Renal cortical epithelial cell (primary cell): ENCODE measurements around the gene PYROXD2. TPM values are rescaled to one million over a fixed set of nuclear protein-coding genes. Genes with fewer than 3 reads are reported as not detected.

ENCODE experiments used
- DNase-seq: peaks from one replicate; pipeline ENCODE4 v3.0.0-alpha.2; 2011; ENCODE audit warnings: low read depth
- total RNA-seq: library from RNA; depleted of rRNA; stranded (reverse); fragments of >200 nt; gene quantifications from 2 replicates; pipeline ENCODE4 v1.2.3, GENCODE V29; 2014

The PYROXD2 gene
- total RNA-seq: 4.6 and 8.7 TPM in 2 replicates

DNA sequence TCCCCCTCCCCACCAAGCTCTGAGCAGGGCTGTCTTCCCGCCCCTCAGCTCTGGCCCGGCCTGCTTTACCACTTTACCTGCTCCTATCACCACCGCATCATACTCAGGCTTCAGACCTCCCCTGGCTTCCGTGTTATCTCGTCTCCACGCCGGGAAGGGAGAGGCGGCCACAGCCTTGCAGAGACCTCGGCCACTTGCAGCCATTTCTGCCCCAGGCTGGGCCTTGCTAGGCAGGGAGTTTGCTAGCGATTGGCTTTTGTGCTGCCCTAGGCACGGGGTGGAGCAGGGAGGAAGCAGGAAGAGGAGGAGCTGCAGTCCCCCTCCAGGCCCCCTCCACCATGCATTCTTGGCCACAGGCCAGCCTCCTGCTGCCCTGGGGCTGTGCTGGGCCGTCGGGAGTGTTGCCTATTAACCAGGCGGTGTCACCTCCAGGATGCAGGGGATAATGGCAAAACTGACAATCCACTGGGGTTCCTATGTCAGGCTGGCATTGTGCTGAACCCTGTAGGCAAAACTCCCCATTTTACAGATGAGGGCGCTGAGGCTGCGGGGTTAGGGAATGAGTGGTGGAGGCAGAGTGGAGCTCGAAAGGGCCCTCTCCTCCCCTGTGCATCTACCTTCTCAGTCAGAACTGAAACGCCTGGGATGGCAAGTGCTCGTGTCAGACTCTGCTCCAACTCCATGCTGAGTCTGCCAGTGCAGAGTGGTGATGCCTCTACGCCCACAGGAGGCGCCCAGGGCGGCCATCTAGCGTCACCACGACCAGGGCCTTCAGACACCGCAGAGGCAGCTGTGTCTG lies at the start of gene PYROXD2:
PYROXD2 (minus strand) TSS at position 251 of the 799 bp plus-strand sequence; CDS start at position 204, 47 bp downstream.
- peak; percentile 87 for DNase-seq

DNA sequence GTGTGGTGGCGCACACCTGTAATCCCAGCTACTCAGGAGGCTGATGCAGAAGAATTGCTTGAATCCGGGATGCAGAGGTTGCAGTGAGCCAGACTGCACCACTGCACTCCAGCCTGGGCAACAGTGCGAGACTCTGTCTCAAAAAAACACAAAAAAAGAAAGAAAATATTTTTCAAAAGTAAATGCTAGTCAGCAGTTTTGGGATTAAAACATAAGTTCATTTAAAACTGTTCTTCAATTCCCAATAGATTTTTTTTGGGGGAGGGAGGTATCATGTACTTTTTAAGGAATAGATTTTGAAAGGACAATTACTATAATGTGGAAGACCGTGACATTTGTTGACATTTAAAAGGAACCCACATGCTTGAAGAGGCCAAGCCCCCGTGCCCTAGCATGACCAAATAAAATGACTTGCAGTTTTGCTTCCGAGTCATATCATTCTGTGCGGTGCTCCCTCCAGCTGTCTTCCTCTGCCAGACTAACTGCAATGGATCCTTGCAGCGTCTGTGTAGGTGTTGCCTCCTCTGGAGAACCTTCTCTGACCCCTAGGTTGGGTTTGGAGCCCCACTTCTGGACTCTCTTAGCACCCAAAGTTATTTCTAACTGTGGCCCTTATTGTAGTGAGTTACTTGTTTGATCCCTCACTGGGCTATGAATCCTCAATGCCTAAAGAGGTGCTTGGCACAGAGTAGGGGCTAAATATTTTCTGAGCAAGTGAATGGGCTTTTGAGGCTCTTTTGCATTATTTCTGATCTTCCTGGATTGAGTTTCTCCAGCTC lies 49.2 kb upstream of the PYROXD2 start:
- DNase-seq: no peak

DNA sequence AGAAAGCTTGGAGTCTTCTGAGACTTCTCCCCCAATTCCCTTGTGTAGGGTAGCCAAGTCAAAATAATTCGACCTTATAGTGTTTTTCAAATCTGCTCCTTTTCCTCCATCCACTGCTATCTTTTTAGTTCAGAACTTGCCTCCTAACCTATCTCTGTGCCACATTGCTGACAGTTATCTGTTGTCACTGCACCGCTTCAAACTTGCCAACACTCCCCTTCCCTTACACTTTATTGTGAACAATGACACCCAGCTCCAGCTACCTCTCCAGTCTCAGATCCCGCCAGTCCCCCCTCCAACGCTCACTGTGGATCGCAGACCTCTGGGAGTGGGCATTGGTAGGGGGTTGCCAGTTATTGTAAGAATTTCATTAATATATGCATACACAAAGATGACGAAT lies 48.0 kb upstream of the PYROXD2 start:
- DNase-seq: no peak

DNA sequence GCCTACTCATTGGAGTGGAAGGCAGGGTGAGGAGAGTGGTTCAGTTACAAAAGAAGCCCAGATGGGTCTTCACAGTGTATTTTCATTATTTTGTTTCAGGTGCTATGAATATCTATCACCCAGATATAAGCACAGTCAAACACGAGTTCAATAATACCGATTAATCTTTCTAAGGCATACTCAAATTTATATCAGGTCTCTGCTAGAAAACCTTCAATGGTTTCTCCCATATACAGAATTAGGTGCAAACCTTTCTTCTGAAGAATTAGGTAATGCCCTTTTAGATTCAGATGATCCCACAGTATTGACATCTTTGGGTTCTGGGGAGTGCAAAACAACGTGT lies 46.5 kb upstream of the PYROXD2 start:
- DNase-seq: no peak

DNA sequence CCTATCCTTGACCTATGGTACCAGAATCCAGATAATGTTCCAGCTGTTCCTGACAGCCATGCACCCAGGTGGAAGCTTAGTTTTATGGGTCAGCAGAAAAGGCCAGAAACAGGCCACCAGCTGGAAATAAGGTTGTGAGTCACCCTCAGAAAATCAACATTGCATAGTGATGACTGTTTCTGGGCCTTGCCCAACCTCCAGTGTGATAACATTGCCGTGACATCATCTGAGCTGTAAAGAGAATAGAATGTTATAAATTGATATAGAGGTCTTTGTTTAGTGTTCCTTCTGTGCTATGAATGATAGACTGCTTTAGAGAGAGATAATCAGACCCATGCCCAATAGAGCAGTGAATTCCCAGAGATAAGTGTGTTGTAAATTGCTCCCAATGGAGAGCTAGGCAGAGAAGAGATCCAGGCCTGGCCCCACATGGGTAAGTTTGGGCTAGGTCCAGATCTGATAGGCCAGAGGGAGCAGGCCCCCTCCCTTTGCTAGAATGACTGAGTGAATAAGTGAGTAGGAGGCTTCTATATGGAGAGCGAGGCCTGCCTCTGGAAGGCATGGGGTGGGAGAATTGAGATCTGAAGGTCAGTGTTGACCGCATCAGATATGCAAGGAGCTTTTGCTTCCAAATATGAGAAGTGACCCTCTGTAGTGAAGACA lies 46.0 kb upstream of the PYROXD2 start:
- peak; percentile 95 for DNase-seq

DNA sequence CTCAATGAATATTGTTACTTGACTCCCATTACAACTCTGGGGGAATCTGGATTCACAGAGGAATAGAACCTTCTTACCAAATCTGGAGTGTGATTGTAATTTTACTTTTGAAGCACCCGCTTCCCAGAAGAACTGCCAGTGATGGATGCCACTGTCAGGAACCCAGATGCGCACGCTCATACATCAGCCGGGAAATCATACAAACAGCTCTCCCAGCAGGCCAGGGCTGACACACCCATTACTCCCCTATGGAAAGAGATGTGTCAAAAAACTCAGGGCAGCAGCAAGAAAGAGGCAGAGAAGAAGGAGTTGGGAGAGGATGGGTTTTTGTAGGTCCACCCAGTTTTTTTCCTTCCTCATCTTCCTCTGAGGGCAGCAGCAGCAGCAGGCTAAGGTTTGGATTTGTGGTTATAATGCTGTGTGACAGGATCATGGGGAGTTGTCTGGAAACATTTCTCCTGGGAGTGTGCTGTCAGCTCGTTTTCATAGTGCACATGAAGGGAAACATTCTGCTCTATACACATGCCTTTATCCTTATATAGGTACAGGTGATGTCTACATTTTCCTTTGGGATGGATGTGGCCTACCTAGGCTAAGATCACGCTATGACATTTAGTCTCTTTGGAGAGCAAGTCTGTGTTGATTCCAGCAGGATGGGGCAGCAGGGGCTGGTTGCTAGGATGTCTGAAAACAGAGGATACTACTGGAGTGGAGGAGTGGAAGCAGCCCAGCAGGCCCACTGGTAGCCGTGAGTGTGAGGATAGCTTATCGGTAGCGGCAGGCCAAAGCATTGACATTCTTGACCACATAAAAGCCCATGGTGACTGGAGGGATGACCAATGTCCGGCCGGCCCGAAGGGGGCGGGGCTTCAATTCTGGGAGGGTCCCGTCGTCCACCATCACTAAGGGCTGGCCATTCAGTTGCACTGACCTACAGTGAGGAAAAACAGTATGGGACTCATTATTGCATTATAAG lies 44.1 kb upstream of the PYROXD2 start:
- DNase-seq: no peak

DNA sequence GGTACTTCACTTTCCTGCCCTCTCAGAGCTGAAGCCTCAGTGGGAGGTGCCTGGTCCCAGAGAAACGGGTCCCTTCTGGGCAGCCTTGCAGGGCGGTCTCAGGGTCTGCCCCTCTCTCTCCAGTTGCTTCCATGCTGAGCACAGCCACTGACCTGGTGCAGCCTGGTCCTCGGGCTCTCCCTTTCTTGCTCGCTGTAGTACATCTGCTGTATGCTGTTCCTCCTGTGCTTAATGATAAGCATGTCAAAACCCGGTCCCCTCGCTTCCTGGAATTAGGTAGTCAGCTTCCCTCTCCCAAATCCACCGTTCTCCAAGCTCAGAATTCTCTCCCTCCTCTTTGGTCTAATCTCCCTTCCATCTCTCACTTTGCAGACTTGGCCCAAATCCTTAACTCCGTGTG lies 42.7 kb upstream of the PYROXD2 start:
- DNase-seq: no peak

DNA sequence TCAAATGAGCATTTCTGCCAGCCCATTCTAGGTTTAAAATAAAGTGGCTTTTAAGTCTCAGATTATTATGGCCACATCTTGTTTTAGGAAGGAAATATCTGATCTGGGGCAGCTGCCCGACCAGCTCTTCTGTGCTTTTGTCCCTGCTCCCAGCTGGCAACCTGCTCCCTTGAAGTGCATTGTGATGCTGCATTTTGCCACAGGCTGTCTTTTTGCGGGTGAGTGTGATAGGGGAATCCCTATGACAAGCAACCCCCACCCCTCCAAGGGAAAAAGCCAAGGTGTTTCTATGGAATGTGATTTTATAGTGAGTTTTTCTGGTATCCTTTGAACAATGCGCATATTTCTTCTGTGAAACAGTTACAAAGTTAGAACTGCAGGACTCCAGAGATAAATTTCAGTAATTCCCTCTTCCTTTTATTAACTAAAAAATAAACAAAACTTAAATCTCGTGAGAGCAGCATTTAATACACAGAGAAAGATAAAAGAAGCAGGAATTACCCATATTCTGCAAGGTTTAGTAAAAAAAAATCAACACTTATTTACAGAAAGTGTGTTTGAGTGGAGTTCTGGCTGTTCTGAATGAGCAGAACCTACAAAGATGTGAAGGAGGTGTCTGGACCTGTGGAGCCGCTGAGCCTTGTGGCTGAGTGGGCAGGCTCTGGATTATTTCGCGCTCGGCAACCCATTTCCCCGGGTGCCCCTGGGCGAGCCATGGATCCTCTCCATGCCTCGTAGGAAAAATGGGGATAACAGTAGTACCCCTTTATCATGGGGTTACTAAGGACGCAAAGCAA lies 41.9 kb upstream of the PYROXD2 start:
- no peak for DNase-seq

DNA sequence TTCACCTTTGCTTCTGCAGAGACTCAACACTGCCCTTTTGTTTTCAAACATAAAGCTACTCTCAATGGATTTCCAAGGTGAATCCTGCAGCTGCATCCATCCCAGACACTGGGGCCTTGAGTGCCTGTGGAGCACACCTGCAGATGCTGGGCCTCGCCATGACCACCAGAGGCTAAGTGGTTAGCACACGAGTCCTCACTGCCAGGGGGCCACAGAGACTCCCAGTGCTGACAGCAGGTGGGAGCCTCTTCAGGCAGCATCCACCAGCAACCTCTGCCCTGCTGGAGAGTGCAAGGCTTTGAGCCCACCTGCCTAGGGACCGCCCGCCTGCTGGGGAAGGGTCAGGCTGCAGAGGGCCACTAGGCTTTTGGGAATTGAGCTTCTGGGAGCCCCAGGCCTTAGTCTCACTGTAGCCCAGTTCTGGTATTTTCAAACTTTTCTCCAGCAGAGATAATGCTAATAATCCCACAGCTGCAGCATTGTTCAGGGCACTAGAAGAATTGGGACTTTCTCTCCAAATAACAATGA lies 41.1 kb upstream of the PYROXD2 start:
- DNase-seq: no peak

DNA sequence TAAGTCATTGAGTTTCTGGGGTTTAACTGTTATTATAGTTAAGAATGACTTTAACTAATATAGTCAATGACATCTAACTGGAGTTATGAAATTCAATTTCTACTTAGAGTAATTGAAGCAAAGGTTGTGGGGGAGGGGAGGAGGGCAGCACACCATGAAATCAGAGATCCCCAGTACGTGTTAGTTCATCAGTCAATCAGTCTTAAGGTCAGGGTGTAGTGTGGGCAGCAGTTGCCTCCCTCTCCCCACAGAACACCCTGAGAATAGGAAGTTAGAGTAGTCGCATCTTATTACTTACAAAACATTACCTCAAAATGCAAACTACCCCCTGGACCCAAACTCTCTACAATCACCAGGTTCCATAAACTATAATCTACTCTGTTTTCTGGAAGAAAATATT lies 38.7 kb upstream of the PYROXD2 start:
- DNase-seq: no peak

DNA sequence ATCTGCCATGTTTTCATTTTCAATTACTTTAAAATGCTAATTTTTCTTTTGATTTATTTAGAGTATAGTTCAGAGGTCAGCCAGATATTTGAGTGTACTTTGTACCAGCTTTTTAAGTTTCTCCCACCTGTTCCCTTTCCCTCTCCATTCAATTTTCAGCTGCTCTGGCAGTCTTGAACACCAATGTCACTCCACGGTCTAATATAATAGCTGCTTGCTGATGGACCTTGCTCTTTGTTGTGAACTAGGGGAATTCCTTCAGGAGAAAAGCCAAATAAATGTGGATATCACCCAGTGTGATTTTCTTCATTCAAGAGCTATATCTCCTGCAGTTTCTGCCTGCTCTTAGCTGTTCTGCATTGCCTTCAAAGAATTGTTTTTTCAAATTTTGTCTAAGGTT lies 35.6 kb upstream of the PYROXD2 start:
- DNase-seq: no peak

DNA sequence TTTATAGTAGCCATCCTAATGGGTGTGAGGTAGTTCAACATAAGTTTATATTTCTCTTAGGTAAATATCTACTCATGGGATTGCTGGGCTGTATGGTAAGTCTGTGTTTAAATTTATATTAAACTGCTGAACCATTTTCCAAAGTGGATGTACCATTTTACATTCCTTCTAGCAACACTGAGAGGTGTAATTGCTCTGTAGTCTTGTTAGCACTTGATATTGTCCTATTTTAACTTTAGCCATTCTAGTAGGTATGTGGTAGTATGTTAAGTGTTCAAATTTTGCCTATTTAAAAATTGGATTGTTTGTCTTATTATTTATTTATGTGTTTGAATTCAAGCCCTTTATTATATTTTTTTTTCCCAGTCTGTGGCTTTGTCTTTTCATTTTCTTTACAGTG lies 34.3 kb upstream of the PYROXD2 start:
- no peak for DNase-seq

DNA sequence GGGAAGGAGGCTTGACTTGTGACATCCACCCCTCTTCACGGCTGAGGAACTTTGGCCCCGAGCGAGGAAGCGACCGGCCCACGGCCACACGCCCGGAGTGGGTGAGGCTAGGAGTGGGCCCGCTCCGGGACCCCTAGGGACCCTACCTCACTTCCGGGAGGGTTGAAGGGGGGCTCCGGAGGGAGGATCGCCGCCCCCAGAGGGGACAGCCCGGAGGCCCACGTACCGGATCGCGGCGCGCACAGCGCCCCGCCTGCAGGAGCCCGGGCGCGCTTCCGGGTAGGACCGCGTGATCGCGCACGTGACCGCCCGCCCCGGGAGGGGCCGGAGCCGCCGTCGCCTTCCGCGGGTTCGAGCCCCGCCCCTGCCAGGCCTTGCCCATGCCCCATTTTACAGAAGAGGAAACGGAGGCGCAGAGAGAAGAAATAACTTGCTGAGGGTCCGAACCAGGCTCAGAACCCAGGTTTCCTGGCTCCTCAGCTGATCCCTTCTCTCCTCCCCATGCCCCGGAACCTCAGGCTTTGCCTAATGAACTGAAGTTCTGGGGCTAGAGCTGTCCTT lies 31.8 kb upstream of the PYROXD2 start, which contains the start of gene HPS1:
HPS1 (minus strand) TSS at position 275 of the 561 bp plus-strand sequence. CDS start 3,695 bp downstream, outside the sequence.
- DNase-seq: peak; percentile 18

DNA sequence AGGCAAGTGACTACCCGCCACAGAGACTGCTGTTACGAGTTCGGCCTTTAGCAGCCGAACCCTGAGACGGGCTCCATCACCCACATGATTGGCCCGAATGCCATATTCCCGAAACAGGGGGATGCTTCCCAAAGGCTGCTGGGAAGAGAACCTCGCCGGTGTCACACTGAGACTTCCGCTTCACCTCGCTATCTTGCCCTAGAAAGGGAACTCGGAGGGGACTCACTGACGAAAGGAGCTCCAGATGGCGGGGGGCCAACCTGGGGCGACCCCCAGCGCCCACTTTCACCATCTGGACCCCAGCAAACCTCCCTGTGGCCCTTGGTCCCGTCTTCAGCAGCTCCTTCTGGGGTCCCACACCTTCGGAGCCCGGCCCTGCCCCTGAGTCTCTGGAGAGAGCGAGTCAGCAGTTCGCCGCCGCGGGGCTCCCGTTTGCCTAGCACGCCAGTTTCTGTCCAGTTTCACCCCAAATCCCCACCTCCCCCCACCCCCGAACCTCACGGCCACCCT lies 31.2 kb upstream of the PYROXD2 start:
- peak; percentile 9 for DNase-seq

DNA sequence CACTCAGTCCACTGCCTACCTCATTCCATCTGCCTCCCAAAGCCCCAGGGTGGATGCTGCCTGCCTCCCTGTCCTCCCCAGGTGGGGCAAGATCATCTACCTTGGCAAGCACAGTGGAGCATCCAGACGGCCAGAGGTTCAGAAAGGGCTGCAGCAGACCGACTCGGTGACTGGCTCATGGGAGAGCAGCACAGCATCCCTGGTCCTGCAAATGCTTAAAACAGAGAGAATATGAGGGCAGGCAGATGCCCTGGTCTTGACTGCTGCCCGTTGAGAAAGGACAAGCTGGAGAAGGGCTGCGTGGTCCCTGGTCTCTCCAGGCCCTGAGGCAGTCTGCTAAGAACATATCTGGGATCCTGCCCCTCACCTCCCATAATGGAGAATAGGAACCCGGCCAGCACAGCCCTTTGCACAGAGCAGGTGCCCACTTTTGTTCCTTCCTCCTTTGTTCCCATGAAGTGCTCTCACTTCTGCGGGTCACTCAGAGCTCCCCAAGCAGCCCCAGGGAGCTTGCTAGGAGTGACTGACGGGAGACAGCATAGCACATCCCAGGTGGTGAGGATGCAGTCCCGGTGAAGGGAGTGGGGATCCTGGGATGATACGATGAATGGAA lies 30.3 kb upstream of the PYROXD2 start:
- DNase-seq: no peak

DNA sequence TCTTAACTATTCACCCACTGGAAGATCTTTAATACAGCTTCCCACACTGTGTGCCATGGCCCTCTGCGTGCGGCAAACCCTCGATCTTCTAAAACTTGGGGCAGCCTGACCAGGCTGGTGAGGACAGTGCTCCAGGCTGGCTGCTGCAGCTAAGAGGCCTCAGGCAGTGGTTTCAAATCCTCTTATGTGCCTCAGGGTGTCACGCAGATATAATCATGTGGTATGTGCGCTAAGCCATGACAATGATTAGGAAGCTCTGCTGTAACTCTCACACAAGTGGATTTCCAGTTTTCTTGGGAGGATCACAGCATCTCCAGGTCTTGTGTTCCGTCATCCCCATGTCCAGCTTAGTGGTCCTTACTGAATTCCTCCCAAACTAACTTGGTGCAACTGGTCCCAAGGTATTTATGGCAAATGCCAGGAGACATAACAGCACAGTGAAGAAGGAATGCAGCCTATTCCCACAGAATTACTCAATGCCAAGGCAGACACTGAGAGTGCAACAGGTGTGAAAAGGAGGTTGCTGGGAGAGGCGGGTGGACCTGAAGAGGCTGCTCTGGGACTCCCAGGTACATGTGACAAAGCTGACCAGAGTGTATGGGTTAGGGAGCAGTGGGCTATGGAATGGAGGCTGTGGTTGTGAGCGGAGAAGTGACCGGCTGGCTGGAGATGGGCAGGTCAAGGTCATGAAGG lies 29.5 kb upstream of the PYROXD2 start:
- DNase-seq: peak; percentile 52

DNA sequence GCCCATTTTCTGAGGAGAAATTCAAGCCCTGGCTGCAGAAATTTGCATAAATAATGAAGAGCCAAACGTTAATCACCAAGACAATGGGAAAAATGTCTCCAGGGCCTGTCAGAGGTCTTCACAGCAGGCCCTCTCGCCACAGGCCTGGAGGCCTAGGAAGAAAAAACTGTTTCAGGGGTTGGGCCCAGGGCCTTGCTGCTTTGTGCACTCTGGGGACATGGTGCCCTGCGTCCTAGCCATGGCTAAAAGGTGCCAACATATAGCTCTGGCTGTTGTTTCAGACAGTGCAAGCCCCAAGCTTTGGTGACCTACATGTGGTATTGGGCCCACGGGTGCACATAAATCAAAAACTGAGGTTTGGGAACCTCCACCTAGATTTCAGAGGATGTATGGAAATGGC lies 23.7 kb upstream of the PYROXD2 start:
- no peak for DNase-seq

DNA sequence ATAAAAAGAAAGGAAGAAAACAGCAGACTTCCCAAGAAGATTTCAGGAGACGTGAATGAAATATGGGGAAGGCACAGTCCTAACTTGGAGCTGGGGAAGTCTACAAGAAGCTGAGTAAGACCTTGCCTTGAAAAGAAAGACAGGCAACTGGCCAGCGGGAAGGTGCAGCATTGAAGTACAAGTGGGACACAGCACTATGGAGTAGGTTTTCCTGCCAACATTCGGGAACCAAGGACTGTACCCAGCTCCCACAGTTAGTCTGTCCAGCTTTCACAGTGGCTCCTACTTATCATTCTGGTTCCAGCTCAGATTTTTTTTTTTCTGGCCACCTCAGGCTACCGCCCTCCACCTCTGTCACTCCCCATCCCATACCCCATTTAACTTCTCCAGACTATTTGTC lies 21.7 kb upstream of the PYROXD2 start:
- no peak for DNase-seq

DNA sequence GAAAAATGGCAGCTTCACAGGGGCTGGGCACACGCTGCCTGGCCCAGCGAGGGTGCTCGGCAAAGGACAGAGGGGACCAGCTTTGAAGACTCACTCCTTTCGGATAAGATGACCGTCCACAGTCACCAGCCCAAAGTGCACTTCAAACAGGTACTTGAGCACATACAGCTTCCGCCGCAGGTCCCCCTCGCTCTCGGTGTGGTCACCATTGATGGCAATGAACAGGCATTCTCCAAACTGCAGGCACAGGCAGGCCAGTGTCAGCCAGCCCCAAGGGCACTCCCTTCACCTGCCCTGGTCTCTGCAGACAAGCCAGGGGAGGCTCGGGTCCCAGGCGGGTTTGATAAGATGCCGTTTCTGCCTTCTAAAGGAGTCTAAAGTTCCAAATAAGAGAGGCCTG lies 20.2 kb upstream of the PYROXD2 start:
- DNase-seq: no peak
